ENCODE measurements around the gene NDUFV1. TPM values are rescaled to one million over a fixed set of nuclear protein-coding genes. Genes with fewer than 3 reads are reported as not detected.
"Not testable (repeated sequence)": the region's sequence is repeated elsewhere in the genome, so short reads cannot be mapped to it uniquely, and the experiment has no call there.

Gene NDUFV1
- total RNA-seq, 2 donors from 2014 or later, result 424 to 522 TPM

GRCh38 chr11:67584205-67584880, 22.4 kb upstream of the NDUFV1 start:
- Histone ChIP-seq H3K27me3 (no peaks in the 10 kb centered on the region), H3K36me3 (peaks cover 32% of the 10 kb centered on the region), H3K4me3 (peak overlapping the region; percentile 86 to 89), H3K9me3 (no peaks in the 10 kb centered on the region), H3K27ac (peak overlapping the region; percentile 98 to 99), H3K4me1 (peaks cover 0 to 20% of the 10 kb centered on the region in 2 donors)
- TF ChIP-seq CTCF (IDR thresholded peaks at IDR 0.05), result no peak
- DNase-seq (ENCODE audit: low spot score), result peak; percentile 78

GRCh38 chr11:67584881-67585873, 21.6 kb upstream of the NDUFV1 start:
- no peaks in the 10 kb centered on the region for H3K27me3 ChIP-seq
- no peak for DNase-seq (ENCODE audit: low spot score)
- peaks cover 0 to 20% of the 10 kb centered on the region in 2 donors for H3K4me1 ChIP-seq
- peak overlapping the region; percentile 86 to 89 for H3K4me3 ChIP-seq
- H3K27ac ChIP-seq, result peak overlapping the region; percentile 98 to 99
- no peaks in the 10 kb centered on the region for H3K9me3 ChIP-seq
- TF ChIP-seq CTCF (IDR thresholded peaks at IDR 0.05), result no peak
- H3K36me3 ChIP-seq, result peaks cover 33% of the 10 kb centered on the region

- DNase-seq (ENCODE audit: low spot score), result no peak
- no peak overlapping the region for H3K27ac ChIP-seq
Observed at GRCh38 chr11:67585911-67586310, 20.8 kb upstream of the NDUFV1 start.

GRCh38 chr11:67586568-67587250, 20.0 kb upstream of the NDUFV1 start:
- DNase-seq (ENCODE audit: low spot score), result no peak
- TF ChIP-seq CTCF (IDR thresholded peaks at IDR 0.05), result no peak
- no peaks in the 10 kb centered on the region for H3K9me3 ChIP-seq
- H3K4me1 ChIP-seq, result peaks cover 0 to 20% of the 10 kb centered on the region in 2 donors
- peaks cover 33% of the 10 kb centered on the region for H3K36me3 ChIP-seq
- no peak overlapping the region for H3K27ac ChIP-seq
- H3K27me3 ChIP-seq, result no peaks in the 10 kb centered on the region
- H3K4me3 ChIP-seq, result no peak overlapping the region

More at GRCh38 chr11:67585911-67586310, 20.8 kb upstream of the NDUFV1 start:
- Histone ChIP-seq H3K4me1 (peaks cover 0 to 20% of the 10 kb centered on the region in 2 donors), H3K36me3 (peaks cover 33% of the 10 kb centered on the region), H3K27me3 (no peaks in the 10 kb centered on the region), H3K9me3 (no peaks in the 10 kb centered on the region), H3K4me3 (no peak overlapping the region)
- TF ChIP-seq CTCF (IDR thresholded peaks at IDR 0.05), result no peak

- Histone ChIP-seq H3K27ac (no peak overlapping the region), H3K27me3 (no peaks in the 10 kb centered on the region), H3K4me1 (peaks cover 0 to 13% of the 10 kb centered on the region in 2 donors), H3K36me3 (peaks cover 33% of the 10 kb centered on the region), H3K9me3 (no peaks in the 10 kb centered on the region), H3K4me3 (no peak overlapping the region)
- no peak for DNase-seq (ENCODE audit: low spot score)
- no peak for TF ChIP-seq CTCF (IDR thresholded peaks at IDR 0.05)
Observed at GRCh38 chr11:67588136-67588503, 18.6 kb upstream of the NDUFV1 start.

- not testable (repeated sequence) for DNase-seq (ENCODE audit: low spot score); H3K9me3 ChIP-seq; H3K27me3 ChIP-seq; H3K27ac ChIP-seq; H3K4me3 ChIP-seq
- H3K4me1 ChIP-seq, result peaks cover 0 to 12% of the 10 kb centered on the region in 2 donors
- H3K36me3 ChIP-seq, result peaks cover 33% of the 10 kb centered on the region
Observed at GRCh38 chr11:67588899-67589415, 17.8 kb upstream of the NDUFV1 start.

All from right atrium auricular region (tissue), 2 donors.